ENCODE measurements around the gene MRPL12. TPM values are rescaled to one million over a fixed set of nuclear protein-coding genes. Genes with fewer than 3 reads are reported as not detected.

MRPL12 gene
- total and polyA plus RNA-seq, 2 of the 8 experiments (the other 6 are each of a cell fraction or from before 2014, with no cell fraction given), result 120 to 141 TPM

GRCh38 chr17:81706232-81706611 lies 3.1 kb downstream of the MRPL12 start:
- TF ChIP-seq BCL11A (IDR thresholded peaks at IDR 0.05; ENCODE audit: low read depth in 2 of 2, low read length in 2 of 2) (no peak), CREB1 (IDR thresholded peaks at IDR 0.05) (no peak)
- Histone ChIP-seq H3K9me3 (ENCODE audit: insufficient read depth in 2 of 2, low read depth in 1 of 2, low read length in 1 of 2) (no peaks in the 10 kb centered on the region), H2BK5ac (ENCODE audit: low read depth, low read length) (no peak overlapping the region), H3K36me3 (ENCODE audit: control insufficient read depth in 2 of 4, insufficient read depth in 4 of 4, low read length in 3 of 4) (peaks cover 20 to 30% (median 26%) of the 10 kb centered on the region in 4 experiments), H3K23me2 (ENCODE audit: low read depth, low read length) (peaks cover 18% of the 10 kb centered on the region), H3K79me2 (ENCODE audit: control insufficient read depth in 1 of 2, insufficient read depth in 2 of 2, low read length in 2 of 2) (peaks cover 9 to 38% of the 10 kb centered on the region in 2 experiments; a peak in 3 of 4 replicates), H4K20me1 (replicated peaks in 1 of 2; ENCODE audit: control insufficient read depth in 1 of 2, insufficient read depth in 2 of 2, low read length in 2 of 2) (peaks cover 6 to 8% of the 10 kb centered on the region in 2 experiments), H4K8ac (ENCODE audit: extremely low read depth, insufficient read depth, low read length) (no peak overlapping the region), H3K18ac (ENCODE audit: extremely low read depth, low read length) (no peak overlapping the region), H2BK15ac (ENCODE audit: low read length) (no peak overlapping the region), H4K91ac (replicated peaks; ENCODE audit: insufficient read length, low read length) (no peak overlapping the region), H2BK120ac (replicated peaks; ENCODE audit: low read depth, low read length) (no peak overlapping the region), H2AK5ac (ENCODE audit: low read depth, low read length) (no peak overlapping the region), H3K14ac (ENCODE audit: insufficient read length) (no peak overlapping the region), H3K79me1 (ENCODE audit: low read depth, low read length) (peaks cover 14% of the 10 kb centered on the region), H3K4me1 (replicated peaks in 1 of 4; ENCODE audit: control insufficient read depth in 3 of 4, insufficient read depth in 4 of 4, low read length in 3 of 4) (peaks cover 0 to 27% (median 18%) of the 10 kb centered on the region in 4 experiments; a peak in 5 of 7 replicates), H2BK12ac (ENCODE audit: low read depth, low read length) (no peak overlapping the region), H3K4me2 (ENCODE audit: insufficient read depth in 1 of 2, low read depth in 2 of 2, low read length in 2 of 2) (no peak overlapping the region), H3K9ac (replicated peaks in 1 of 4; ENCODE audit: extremely low read depth in 1 of 4, low read depth in 3 of 4, low read length in 3 of 4) (no peak overlapping the region), H3K23ac (ENCODE audit: insufficient read length) (no peak overlapping the region), H2BK20ac (ENCODE audit: low read length) (no peak overlapping the region), H4K5ac (ENCODE audit: insufficient read length, low read depth, low read length) (no peak overlapping the region), H2AFZ (ENCODE audit: low read length) (no peak overlapping the region), H3K4me3 (ENCODE audit: extremely low read depth in 1 of 4, insufficient read depth in 2 of 4, low read depth in 3 of 4, low read length in 4 of 4) (no peak overlapping the region), H3K56ac (replicated peaks; ENCODE audit: insufficient read length, low read depth, low read length) (no peak overlapping the region), H3K27me3 (replicated peaks in 1 of 4; ENCODE audit: control insufficient read depth in 3 of 4, extremely low read depth in 1 of 4, insufficient read depth in 3 of 4, low read length in 3 of 4) (no peaks in the 10 kb centered on the region; a peak in 1 of 7 replicates), H3K27ac (ENCODE audit: low read depth, low read length) (no peak overlapping the region), H3K4ac (replicated peaks; ENCODE audit: insufficient read length, low read depth, low read length) (no peak overlapping the region)
- CTCF ChIA-PET (ENCODE audit: partially characterized antibody), result interaction anchor here (1.3 to 1.9 kb wide), 3 partner anchors 10 to 34 kb away, joined by 4 to 8 read pairs (median 6); no protein-coding TSS in a partner anchor
- 94% methylated on average over 17 of the region's 17 CpGs; no CpG with 5 or more reads in 1 of the 2 experiments for WGBS, 2 experiments (ENCODE audit: extremely low coverage in 1 of 2, insufficient coverage in 1 of 2, insufficient read length in 1 of 2, insufficient replicate concordance in 2 of 2, low coverage in 1 of 2, low lambda C conversion rate in 2 of 2, missing lambda C conversion rate in 1 of 2)
- DNase-seq (ENCODE audit: low read depth in 1 of 2, low spot score in 2 of 2) (no peak), FAIRE-seq (no peak)
- POLR2A ChIA-PET (ENCODE audit: partially characterized antibody), result interaction anchor here (1.2 to 17.2 kb wide), 5 partner anchors 17 to 127 kb away, joined by 5 to 436 read pairs (median 6); partner anchors contain the start of genes ARL16, HGS, MCRIP1 and SLC25A10
